ENCODE results near the gene XRCC1. TPM values are rescaled to one million over a fixed set of nuclear protein-coding genes. Genes with fewer than 3 reads are reported as not detected.
"Not testable (repeated sequence)": the region's sequence is repeated elsewhere in the genome, so short reads cannot be mapped to it uniquely, and the experiment has no call there.

The XRCC1 gene
- total and polyA plus RNA-seq, 2 experiments from 2014 or later: 26.7 to 28.0 TPM

- peaks cover 30% of the 10 kb centered on the region for H3K4me1 ChIP-seq (ENCODE audit: insufficient read depth)
- TF ChIP-seq EZH2 (IDR thresholded peaks at IDR 0.05; ENCODE audit: insufficient read depth, poor library complexity, severe bottlenecking) (no peak), EZH2phosphoT487 (IDR thresholded peaks at IDR 0.05; ENCODE audit: insufficient read depth, low read depth) (no peak)
- no peaks in the 10 kb centered on the region for H3K27me3 ChIP-seq (replicated peaks; ENCODE audit: insufficient read depth)
- H2AFZ ChIP-seq: peak overlapping the region; percentile 86
- H3K36me3 ChIP-seq (ENCODE audit: low read depth): no peaks in the 10 kb centered on the region
- H3K4me2 ChIP-seq (ENCODE audit: unreplicated experiment): peak overlapping the region; percentile 94
- peak overlapping the region; percentile 78 for H3K9ac ChIP-seq
- H3K9me2 ChIP-seq (ENCODE audit: insufficient read depth): no peaks in the 10 kb centered on the region
- peak; percentile 70 for DNase-seq
- 18 to 20% methylated on average over 12 of the region's 12 CpGs for WGBS, 2 experiments (ENCODE audit: low coverage in 1 of 2, low lambda C conversion rate in 2 of 2, missing lambda C conversion rate in 2 of 2)
- H3F3A ChIP-seq (ENCODE audit: insufficient read depth): peaks cover 2% of the 10 kb centered on the region; the same call in 1 of the 2 replicates
- no peaks in the 10 kb centered on the region for H4K20me1 ChIP-seq (ENCODE audit: insufficient read depth)
- H3K9me3 ChIP-seq (ENCODE audit: low read depth): no peaks in the 10 kb centered on the region
- H3K79me2 ChIP-seq (ENCODE audit: insufficient read depth): peaks cover 71% of the 10 kb centered on the region
- peak overlapping the region; percentile 71 for H3K27ac ChIP-seq
- H3K4me3 ChIP-seq: peak overlapping the region; percentile 95
- in situ Hi-C loops (cut with MboI): no loop called here
Measured at GRCh38 chr19:43524922-43525835, 50.1 kb downstream of the XRCC1 start.

GRCh38 chr19:43523696-43524095 is 51.6 kb downstream of the XRCC1 start:
- in situ Hi-C loops (cut with MboI); H3K36me3 ChIP-seq (ENCODE audit: low read depth); H3K4me3 ChIP-seq; H2AFZ ChIP-seq; H3F3A ChIP-seq (ENCODE audit: insufficient read depth); H3K9ac ChIP-seq; H4K20me1 ChIP-seq (ENCODE audit: insufficient read depth); H3K4me2 ChIP-seq (ENCODE audit: unreplicated experiment); H3K27ac ChIP-seq; DNase-seq; H3K9me2 ChIP-seq (ENCODE audit: insufficient read depth); H3K9me3 ChIP-seq (ENCODE audit: low read depth); H3K27me3 ChIP-seq (replicated peaks; ENCODE audit: insufficient read depth): not testable (repeated sequence)
- 96 to 98% methylated on average over 8 of the region's 8 CpGs for WGBS, 2 experiments (ENCODE audit: low coverage in 1 of 2, low lambda C conversion rate in 2 of 2, missing lambda C conversion rate in 2 of 2)
- H3K79me2 ChIP-seq (ENCODE audit: insufficient read depth): peaks cover 74% of the 10 kb centered on the region
- H3K4me1 ChIP-seq (ENCODE audit: insufficient read depth): peaks cover 32% of the 10 kb centered on the region

- Histone ChIP-seq H4K20me1 (ENCODE audit: insufficient read depth) (no peaks in the 10 kb centered on the region), H2AFZ (no peak overlapping the region), H3K4me2 (ENCODE audit: unreplicated experiment) (no peak overlapping the region), H3K79me2 (ENCODE audit: insufficient read depth) (peaks cover 79% of the 10 kb centered on the region), H3K9me3 (ENCODE audit: low read depth) (no peaks in the 10 kb centered on the region), H3F3A (ENCODE audit: insufficient read depth) (peaks cover 5% of the 10 kb centered on the region; the same call in 1 of the 2 replicates), H3K36me3 (ENCODE audit: low read depth) (no peaks in the 10 kb centered on the region), H3K27ac (no peak overlapping the region), H3K27me3 (replicated peaks; ENCODE audit: insufficient read depth) (no peaks in the 10 kb centered on the region), H3K9ac (no peak overlapping the region), H3K9me2 (ENCODE audit: insufficient read depth) (no peaks in the 10 kb centered on the region), H3K4me3 (no peak overlapping the region), H3K4me1 (ENCODE audit: insufficient read depth) (peaks cover 34% of the 10 kb centered on the region)
- TF ChIP-seq EZH2phosphoT487 (IDR thresholded peaks at IDR 0.05; ENCODE audit: insufficient read depth, low read depth) (no peak), EZH2 (IDR thresholded peaks at IDR 0.05; ENCODE audit: insufficient read depth, poor library complexity, severe bottlenecking) (no peak)
- no peak for DNase-seq
- in situ Hi-C loops (cut with MboI): no loop called here
- 85 to 87% methylated on average over 5 of the region's 5 CpGs for WGBS, 2 experiments (ENCODE audit: low coverage in 1 of 2, low lambda C conversion rate in 2 of 2, missing lambda C conversion rate in 2 of 2)
Measured at GRCh38 chr19:43522929-43523328, 52.4 kb downstream of the XRCC1 start.

GRCh38 chr19:43519436-43520088 is 55.8 kb downstream of the XRCC1 start:
- in situ Hi-C loops (cut with MboI): loop anchor here (5.0 kb wide), 1 partner anchor 72 kb away; no protein-coding TSS in a partner anchor
- Histone ChIP-seq H3K79me2 (ENCODE audit: insufficient read depth) (peaks cover 80% of the 10 kb centered on the region), H2AFZ (no peak overlapping the region), H4K20me1 (ENCODE audit: insufficient read depth) (no peaks in the 10 kb centered on the region), H3K27ac (peak overlapping the region; percentile 54), H3F3A (ENCODE audit: insufficient read depth) (0 out of 2 replicates have a peak, but pooled peaks cover 5% of the 10 kb centered on the region), H3K4me3 (no peak overlapping the region), H3K9ac (no peak overlapping the region), H3K4me2 (ENCODE audit: unreplicated experiment) (peak overlapping the region; percentile 8), H3K27me3 (replicated peaks; ENCODE audit: insufficient read depth) (no peaks in the 10 kb centered on the region), H3K36me3 (ENCODE audit: low read depth) (peaks cover 14% of the 10 kb centered on the region), H3K9me2 (ENCODE audit: insufficient read depth) (no peaks in the 10 kb centered on the region), H3K4me1 (ENCODE audit: insufficient read depth) (peaks cover 26% of the 10 kb centered on the region), H3K9me3 (ENCODE audit: low read depth) (no peaks in the 10 kb centered on the region)
- DNase-seq: peak; percentile 94
- TF ChIP-seq EZH2 (IDR thresholded peaks at IDR 0.05; ENCODE audit: insufficient read depth, poor library complexity, severe bottlenecking): no peak
- WGBS, 2 experiments (ENCODE audit: low coverage in 1 of 2, low lambda C conversion rate in 2 of 2, missing lambda C conversion rate in 2 of 2): 38 to 42% methylated on average over 10 of the region's 10 CpGs
